ENCODE measurements around the gene TOP3A. TPM values are rescaled to one million over a fixed set of nuclear protein-coding genes. Genes with fewer than 3 reads are reported as not detected.

The TOP3A gene
- total RNA-seq, 1 experiment from 2014 or later: 73.7 TPM

GRCh38 chr17:18229771-18230170 is 85.0 kb downstream of the TOP3A start:
- no peak for TF ChIP-seq CTCF (IDR thresholded peaks at IDR 0.05; ENCODE audit: insufficient read depth in 1 of 2, low read depth in 1 of 2, low read length in 1 of 2, severe bottlenecking in 1 of 2, unreplicated experiment in 1 of 2)
- H3K9me3 ChIP-seq: no peaks in the 10 kb centered on the region
- Mint-ChIP-seq H3K27me3 (ENCODE audit: insufficient read depth, unreplicated experiment) (no peaks in the 10 kb centered on the region), H3K9me3 (ENCODE audit: unreplicated experiment) (no peaks in the 10 kb centered on the region), H3K36me3 (ENCODE audit: insufficient read depth, unreplicated experiment) (peaks cover 4% of the 10 kb centered on the region), H3K27ac (ENCODE audit: unreplicated experiment) (no peak overlapping the region), H3K4me1 (ENCODE audit: low read depth, unreplicated experiment) (peaks cover 21% of the 10 kb centered on the region), H3K4me3 (ENCODE audit: unreplicated experiment) (no peak overlapping the region)
- no peak overlapping the region for H3K4me3 ChIP-seq (ENCODE audit: low read depth, low read length)
- H3K36me3 ChIP-seq (ENCODE audit: control insufficient read depth, insufficient read depth, low read length): peaks cover under 1% of the 10 kb centered on the region; the same call in 1 of the 2 replicates
- ChIA-PET POLR2A (no interaction called here), CTCF (no interaction called here)
- BruUV-seq (replicated peaks): no TSS peak
- H3K4me1 ChIP-seq: peaks cover 13% of the 10 kb centered on the region
- no peak for DNase-seq
- no peaks in the 10 kb centered on the region for H3K27me3 ChIP-seq (replicated peaks; ENCODE audit: control insufficient read depth, insufficient read depth, low read length)
- intact Hi-C loops (cut with micrococcal nuclease; ENCODE audit: unreplicated experiment): no loop called here

GRCh38 chr17:18229254-18229653 is 85.5 kb downstream of the TOP3A start:
- Mint-ChIP-seq H3K4me1 (ENCODE audit: low read depth, unreplicated experiment) (peaks cover 21% of the 10 kb centered on the region), H3K4me3 (ENCODE audit: unreplicated experiment) (no peak overlapping the region), H3K9me3 (ENCODE audit: unreplicated experiment) (no peaks in the 10 kb centered on the region), H3K36me3 (ENCODE audit: insufficient read depth, unreplicated experiment) (peaks cover 6% of the 10 kb centered on the region), H3K27me3 (ENCODE audit: insufficient read depth, unreplicated experiment) (no peaks in the 10 kb centered on the region), H3K27ac (ENCODE audit: unreplicated experiment) (no peak overlapping the region)
- ChIA-PET POLR2A (no interaction called here), CTCF (no interaction called here)
- H3K4me3 ChIP-seq (ENCODE audit: low read depth, low read length): no peak overlapping the region
- no peak for DNase-seq
- peaks cover 18% of the 10 kb centered on the region for H3K4me1 ChIP-seq
- no peaks in the 10 kb centered on the region; the same call in 1 of the 2 replicates for H3K36me3 ChIP-seq (ENCODE audit: control insufficient read depth, insufficient read depth, low read length)
- intact Hi-C loops (cut with micrococcal nuclease; ENCODE audit: unreplicated experiment): no loop called here
- no peaks in the 10 kb centered on the region for H3K27me3 ChIP-seq (replicated peaks; ENCODE audit: control insufficient read depth, insufficient read depth, low read length)
- no TSS peak for BruUV-seq (replicated peaks)
- no peaks in the 10 kb centered on the region for H3K9me3 ChIP-seq
- no peak for TF ChIP-seq CTCF (IDR thresholded peaks at IDR 0.05; ENCODE audit: insufficient read depth in 1 of 2, low read depth in 1 of 2, low read length in 1 of 2, severe bottlenecking in 1 of 2, unreplicated experiment in 1 of 2)

GRCh38 chr17:18228176-18228682 is 86.6 kb downstream of the TOP3A start:
- TF ChIP-seq CTCF (IDR thresholded peaks at IDR 0.05; ENCODE audit: insufficient read depth in 1 of 2, low read depth in 1 of 2, low read length in 1 of 2, severe bottlenecking in 1 of 2, unreplicated experiment in 1 of 2): no peak

More at GRCh38 chr17:18228176-18228682, 86.6 kb downstream of the TOP3A start:
- H3K4me1 ChIP-seq: peaks cover 21% of the 10 kb centered on the region
- no peaks in the 10 kb centered on the region; the same call in 1 of the 2 replicates for H3K36me3 ChIP-seq (ENCODE audit: control insufficient read depth, insufficient read depth, low read length)
- H3K27me3 ChIP-seq (replicated peaks; ENCODE audit: control insufficient read depth, insufficient read depth, low read length): no peaks in the 10 kb centered on the region
- intact Hi-C loops (cut with micrococcal nuclease; ENCODE audit: unreplicated experiment): no loop called here
- Mint-ChIP-seq H3K27ac (ENCODE audit: unreplicated experiment) (no peak overlapping the region), H3K36me3 (ENCODE audit: insufficient read depth, unreplicated experiment) (peaks cover 6% of the 10 kb centered on the region), H3K9me3 (ENCODE audit: unreplicated experiment) (no peaks in the 10 kb centered on the region), H3K4me3 (ENCODE audit: unreplicated experiment) (no peak overlapping the region), H3K4me1 (ENCODE audit: low read depth, unreplicated experiment) (peaks cover 21% of the 10 kb centered on the region), H3K27me3 (ENCODE audit: insufficient read depth, unreplicated experiment) (no peaks in the 10 kb centered on the region)
- CTCF ChIA-PET: no interaction called here
- H3K9me3 ChIP-seq: no peaks in the 10 kb centered on the region
- no TSS peak for BruUV-seq (replicated peaks)
- H3K4me3 ChIP-seq (ENCODE audit: low read depth, low read length): no peak overlapping the region
- no peak for DNase-seq
- POLR2A ChIA-PET: interaction anchor here (0.6 kb wide), 1 partner anchor 44 kb away, joined by 3 read pairs; no protein-coding TSS in a partner anchor

Data from Caco-2 (cell line).